Measurements from ENCODE around the gene MUC22.

DNA sequence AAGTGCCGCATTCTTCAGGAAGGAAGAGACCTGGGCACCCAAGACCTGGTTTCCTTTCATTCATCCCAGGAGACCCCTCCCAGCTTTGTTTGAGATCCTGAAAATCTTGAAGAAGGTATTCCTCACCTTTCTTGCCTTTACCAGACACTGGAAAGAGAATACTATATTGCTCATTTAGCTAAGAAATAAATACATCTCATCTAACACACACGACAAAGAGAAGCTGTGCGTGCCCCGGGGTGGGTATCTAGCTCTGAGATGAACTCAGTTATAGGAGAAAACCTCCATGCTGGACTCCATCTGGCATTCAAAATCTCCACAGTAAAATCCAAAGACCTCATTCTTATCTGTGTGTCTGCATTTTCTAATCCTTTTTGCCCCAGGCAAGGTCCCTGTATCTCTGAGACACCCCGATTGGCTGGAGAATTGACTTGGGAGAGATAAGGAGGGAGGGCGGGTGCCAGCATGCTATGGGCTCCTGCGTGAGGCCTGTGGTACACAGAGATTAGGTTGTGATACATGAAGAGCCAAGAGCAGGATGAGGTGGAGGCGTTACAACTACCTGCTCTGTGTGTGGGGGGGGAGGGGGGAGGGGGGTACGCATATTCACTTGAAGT lies 22.0 kb upstream of the MUC22 start:
- TF ChIP-seq CTCF (IDR thresholded peaks at IDR 0.05) = no peak
- no peak for TF ChIP-seq POLR2A (IDR thresholded peaks at IDR 0.05)
